GM23338 (cell line): ENCODE measurements around the gene SEC14L6. TPM values are rescaled to one million over a fixed set of nuclear protein-coding genes. Genes with fewer than 3 reads are reported as not detected.

ENCODE experiments used
- ATAC-seq: fragments of 200-7000 bp; cut with Tn5 transposase; 3 replicates; pipeline ENCODE4 v1.9.1; 2020
- DNase-seq: peaks from one replicate; pipeline ENCODE4 v3.0.0-alpha.2; 2015; ENCODE audit warnings: low spot score
- H2AFZ ChIP-seq: fragments of 200-600 bp; sonication (generic); 2 replicates; pipeline ENCODE4 v1.8.0; 2016; ENCODE audit warnings: antibody characterized with exemption, mild to moderate bottlenecking, moderate library complexity
- H3F3A ChIP-seq: fragments of 200-600 bp; sonication (generic); replicated peaks from 2 replicates; pipeline ENCODE4 v1.8.0; 2017; ENCODE audit warnings: antibody characterized with exemption, mixed run types, low read depth
- H3K27ac ChIP-seq: fragments of 200-600 bp; sonication (generic); 2 replicates; pipeline ENCODE4 v1.6.1; 2016; ENCODE audit warnings: low read depth
- H3K27me3 ChIP-seq: fragments of 200-600 bp; sonication (generic); 2 replicates; pipeline ENCODE4 v1.8.0; 2016; ENCODE audit warnings: mild to moderate bottlenecking, mixed run types, moderate library complexity; ENCODE audit not compliant: insufficient read depth
- H3K36me3 ChIP-seq: fragments of 200-600 bp; sonication (generic); 2 replicates; pipeline ENCODE4 v1.8.0; 2016; ENCODE audit warnings: mild to moderate bottlenecking; ENCODE audit not compliant: insufficient read depth
- H3K4me1 ChIP-seq: fragments of 200-600 bp; sonication (generic); 2 replicates; pipeline ENCODE4 v1.8.0; 2016; ENCODE audit warnings: mild to moderate bottlenecking, moderate library complexity; ENCODE audit not compliant: insufficient read depth
- H3K4me2 ChIP-seq: fragments of 200-600 bp; sonication (generic); 2 replicates; pipeline ENCODE4 v1.7.1; 2017; ENCODE audit warnings: mixed run types
- H3K4me3 ChIP-seq: fragments of 200-600 bp; sonication (generic); 2 replicates; pipeline ENCODE4 v1.6.1; 2016; ENCODE audit warnings: mixed run types
- H3K79me2 ChIP-seq: fragments of 200-600 bp; sonication (generic); replicated peaks from 2 replicates; pipeline ENCODE4 v1.8.0; 2017; ENCODE audit warnings: mild to moderate bottlenecking; ENCODE audit not compliant: insufficient read depth
- H3K9me2 ChIP-seq: fragments of 200-600 bp; sonication (generic); 2 replicates; pipeline ENCODE4 v1.8.0; 2017; ENCODE audit not compliant: insufficient read depth
- H4K20me1 ChIP-seq: fragments of 200-600 bp; sonication (generic); replicated peaks from 2 replicates; pipeline ENCODE4 v1.8.0; 2017; ENCODE audit warnings: mild to moderate bottlenecking; ENCODE audit not compliant: insufficient read depth
- H3K27ac Mint-ChIP-seq: 2 replicates; pipeline ENCODE4 v1.8.0; 2020; ENCODE audit warnings: inconsistent platforms, mild to moderate bottlenecking, moderate library complexity, mixed read lengths
- H3K27me3 Mint-ChIP-seq: 3 replicates; pipeline ENCODE4 v1.8.0; 2022; ENCODE audit warnings: low read depth, mild to moderate bottlenecking, moderate library complexity, mixed read lengths, inconsistent platforms; ENCODE audit not compliant: insufficient read depth, poor library complexity
- H3K36me3 Mint-ChIP-seq: 3 replicates; pipeline ENCODE4 v1.8.0; 2021; ENCODE audit warnings: low read depth, mild to moderate bottlenecking, inconsistent platforms, moderate library complexity, mixed read lengths
- H3K4me1 Mint-ChIP-seq: 3 replicates; pipeline ENCODE4 v1.8.0; 2020; ENCODE audit warnings: mild to moderate bottlenecking, inconsistent platforms, mixed read lengths
- H3K4me3 Mint-ChIP-seq: 3 replicates; pipeline ENCODE4 v1.8.0; 2021; ENCODE audit warnings: moderate library complexity, mild to moderate bottlenecking, inconsistent platforms, mixed read lengths
- H3K9me3 Mint-ChIP-seq: 3 replicates; pipeline ENCODE4 v1.8.0; 2020; ENCODE audit warnings: moderate library complexity, mild to moderate bottlenecking, inconsistent platforms, mixed read lengths
- CREB1 ChIP-seq: fragments of 250-450 bp; sonication (Bioruptor Pico); IDR thresholded peaks from 2 replicates; pipeline ENCODE4 v1.5.0; 2020; ENCODE audit warnings: low read depth, mild to moderate bottlenecking, moderate library complexity
- EZH2 ChIP-seq: fragments of 200-600 bp; sonication (generic); IDR thresholded peaks from one replicate; pipeline ENCODE4 v1.8.0; 2017; ENCODE audit warnings: antibody characterized with exemption, mild to moderate bottlenecking, low read depth; ENCODE audit not compliant: unreplicated experiment
- EZH2phosphoT487 ChIP-seq: fragments of 200-600 bp; sonication (generic); IDR thresholded peaks from one replicate; pipeline ENCODE4 v1.8.1; 2018; ENCODE audit warnings: antibody characterized with exemption; ENCODE audit not compliant: unreplicated experiment
- NANOG ChIP-seq: IDR thresholded peaks from 2 replicates; pipeline ENCODE4 v1.6.1; 2016; ENCODE audit warnings: antibody characterized with exemption, borderline replicate concordance
- POLR2AphosphoS5 ChIP-seq: IDR thresholded peaks from 2 replicates; pipeline ENCODE4 v1.6.1; 2016; ENCODE audit warnings: antibody characterized with exemption, low read depth
- STAT1 ChIP-seq: IDR thresholded peaks from one replicate; pipeline ENCODE4 v1.6.1; 2016; ENCODE audit warnings: antibody characterized with exemption; ENCODE audit not compliant: unreplicated experiment
- ZNF114 ChIP-seq: fragments of 250-450 bp; sonication (Bioruptor Pico); IDR thresholded peaks from 2 replicates; pipeline ENCODE4 v1.5.0; 2020; ENCODE audit warnings: mild to moderate bottlenecking, moderate library complexity
- ZNF331 ChIP-seq: fragments of 250-450 bp; sonication (Bioruptor Pico); IDR thresholded peaks from 2 replicates; pipeline ENCODE4 v1.5.0; 2020; ENCODE audit warnings: low read depth, mild to moderate bottlenecking, moderate library complexity
- polyA plus RNA-seq: library from polyadenylated mRNA; unstranded; fragments of >200 nt; fragmentation: Nextera tagmentation; extraction: Ambion mirVana; gene quantifications from 2 replicates; pipeline ENCODE4 v1.2.1, GENCODE V29; 2016
- total RNA-seq: library from RNA; depleted of rRNA; stranded (reverse); fragments of >200 nt; shearing (Covaris generic); gene quantifications from 2 replicates; pipeline ENCODE4 v1.2.3, GENCODE V29; 2014
- TF ChIP-seq, protein P1 (sequence below): IDR thresholded peaks from one replicate; pipeline ENCODE4 v1.6.1; 2018; ENCODE audit warnings: antibody characterized with exemption; ENCODE audit not compliant: unreplicated experiment
- TF ChIP-seq, protein P2 (sequence below): IDR thresholded peaks from 2 replicates; pipeline ENCODE4 v1.6.1; 2016; ENCODE audit warnings: antibody characterized with exemption
- TF ChIP-seq, protein P3 (sequence below), 2 experiments: fragments of 200-600 bp in 1 of 2; sonication (generic) in 1 of 2; conservative IDR thresholded peaks; 2 replicates each; pipeline versions ENCODE4 v1.5.1 to v1.6.1; 2016 to 2017; ENCODE audit warnings: antibody characterized with exemption in 2 of 2, low read depth in 2 of 2, mild to moderate bottlenecking in 2 of 2, moderate library complexity in 1 of 2

SEC14L6 gene
- total and polyA plus RNA-seq, 2 experiments from 2014 or later: 0.84 to 2.1 TPM

DNA sequence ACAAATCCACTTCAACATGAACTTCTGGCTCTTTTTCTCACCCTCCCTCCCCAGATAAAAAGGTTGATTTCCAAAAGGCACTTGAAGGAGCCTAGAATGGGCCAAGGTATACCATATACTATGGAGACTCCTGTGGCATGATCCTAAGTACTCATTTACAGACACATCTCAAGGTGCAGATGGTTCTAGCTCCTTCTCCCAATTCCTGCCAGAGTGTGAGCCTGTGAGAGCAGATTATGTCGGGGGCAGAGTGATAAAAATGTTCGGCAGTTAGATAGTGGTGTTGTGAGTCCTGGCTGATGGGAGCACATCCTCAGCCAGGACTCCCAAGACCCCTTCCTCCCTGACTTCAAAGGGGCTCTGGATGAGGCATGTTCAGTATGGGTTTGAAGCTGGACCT lies 66.6 kb downstream of the SEC14L6 start:
- DNase-seq (no peak), ATAC-seq (no peak)
- no peaks in the 10 kb centered on the region for H3K27me3 ChIP-seq
- H2AFZ ChIP-seq: no peak overlapping the region
- Mint-ChIP-seq H3K36me3 (no peaks in the 10 kb centered on the region), H3K9me3 (no peaks in the 10 kb centered on the region; the same call in 2 of the 3 replicates), H3K4me3 (no peak overlapping the region), H3K4me1 (peaks cover 8% of the 10 kb centered on the region; the same call in 2 of the 3 replicates), H3K27me3 (peaks cover 3% of the 10 kb centered on the region), H3K27ac (no peak overlapping the region)
- H3K4me3 ChIP-seq: no peak overlapping the region
- no peaks in the 10 kb centered on the region for H3K79me2 ChIP-seq
- H3K4me1 ChIP-seq: no peaks in the 10 kb centered on the region
- H4K20me1 ChIP-seq: no peaks in the 10 kb centered on the region
- H3F3A ChIP-seq: no peaks in the 10 kb centered on the region
- no peaks in the 10 kb centered on the region for H3K36me3 ChIP-seq
- no peak for TF ChIP-seq STAT1
- no peak for TF ChIP-seq EZH2phosphoT487
- no peak for TF ChIP-seq EZH2
- TF ChIP-seq NANOG: no peak
- no peak for TF ChIP-seq ZNF331 (CRISPR knock-in tag)
- no peak for TF ChIP-seq POLR2AphosphoS5
- TF ChIP-seq, protein P1, sequence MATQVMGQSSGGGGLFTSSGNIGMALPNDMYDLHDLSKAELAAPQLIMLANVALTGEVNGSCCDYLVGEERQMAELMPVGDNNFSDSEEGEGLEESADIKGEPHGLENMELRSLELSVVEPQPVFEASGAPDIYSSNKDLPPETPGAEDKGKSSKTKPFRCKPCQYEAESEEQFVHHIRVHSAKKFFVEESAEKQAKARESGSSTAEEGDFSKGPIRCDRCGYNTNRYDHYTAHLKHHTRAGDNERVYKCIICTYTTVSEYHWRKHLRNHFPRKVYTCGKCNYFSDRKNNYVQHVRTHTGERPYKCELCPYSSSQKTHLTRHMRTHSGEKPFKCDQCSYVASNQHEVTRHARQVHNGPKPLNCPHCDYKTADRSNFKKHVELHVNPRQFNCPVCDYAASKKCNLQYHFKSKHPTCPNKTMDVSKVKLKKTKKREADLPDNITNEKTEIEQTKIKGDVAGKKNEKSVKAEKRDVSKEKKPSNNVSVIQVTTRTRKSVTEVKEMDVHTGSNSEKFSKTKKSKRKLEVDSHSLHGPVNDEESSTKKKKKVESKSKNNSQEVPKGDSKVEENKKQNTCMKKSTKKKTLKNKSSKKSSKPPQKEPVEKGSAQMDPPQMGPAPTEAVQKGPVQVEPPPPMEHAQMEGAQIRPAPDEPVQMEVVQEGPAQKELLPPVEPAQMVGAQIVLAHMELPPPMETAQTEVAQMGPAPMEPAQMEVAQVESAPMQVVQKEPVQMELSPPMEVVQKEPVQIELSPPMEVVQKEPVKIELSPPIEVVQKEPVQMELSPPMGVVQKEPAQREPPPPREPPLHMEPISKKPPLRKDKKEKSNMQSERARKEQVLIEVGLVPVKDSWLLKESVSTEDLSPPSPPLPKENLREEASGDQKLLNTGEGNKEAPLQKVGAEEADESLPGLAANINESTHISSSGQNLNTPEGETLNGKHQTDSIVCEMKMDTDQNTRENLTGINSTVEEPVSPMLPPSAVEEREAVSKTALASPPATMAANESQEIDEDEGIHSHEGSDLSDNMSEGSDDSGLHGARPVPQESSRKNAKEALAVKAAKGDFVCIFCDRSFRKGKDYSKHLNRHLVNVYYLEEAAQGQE: no peak
- no peak for TF ChIP-seq CREB1 (CRISPR knock-in tag)
- TF ChIP-seq ZNF114: no peak
- no peak overlapping the region for H3K4me2 ChIP-seq
- H3K27ac ChIP-seq: no peak overlapping the region
- H3K9me2 ChIP-seq: no peaks in the 10 kb centered on the region

DNA sequence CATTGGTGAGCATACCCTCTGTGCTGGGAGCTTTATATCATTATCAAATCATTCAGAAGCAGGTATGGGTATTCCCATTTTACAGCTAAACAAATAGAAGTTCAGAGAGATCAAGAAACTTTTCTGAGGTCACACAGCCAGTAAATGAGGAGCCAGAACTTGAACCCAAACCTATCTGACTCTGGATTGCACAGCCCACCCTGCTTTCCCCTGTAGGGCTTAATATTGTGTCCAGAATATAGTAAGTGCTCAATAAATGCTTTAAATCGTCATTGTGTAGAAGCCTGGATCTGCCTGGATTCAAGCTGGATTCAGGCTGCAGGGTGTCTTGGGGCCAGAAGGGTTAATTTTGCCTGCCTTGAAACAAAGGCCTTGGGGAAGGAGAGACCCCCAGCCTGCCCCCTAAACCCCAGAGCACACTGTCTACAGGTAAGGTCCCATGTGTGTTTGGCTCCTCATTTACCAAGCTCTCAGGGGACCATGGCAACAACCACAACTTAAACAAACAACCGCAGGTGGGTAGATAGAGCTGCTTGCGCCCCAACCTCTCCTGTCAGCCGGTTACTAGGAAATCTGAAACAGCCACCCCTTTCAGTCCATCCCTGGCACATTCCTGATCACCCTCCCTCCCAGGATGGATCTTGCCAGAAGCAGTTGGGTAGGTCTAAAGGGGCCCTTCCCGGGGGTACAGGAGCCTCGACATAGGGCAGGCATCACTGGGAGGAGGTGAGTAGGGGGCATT lies 71.7 kb downstream of the SEC14L6 start:
- H3K4me1 Mint-ChIP-seq: peaks cover 8% of the 10 kb centered on the region; the same call in 2 of the 3 replicates
- H3K4me3 ChIP-seq: no peak overlapping the region
- no peaks in the 10 kb centered on the region for H3K9me2 ChIP-seq
- H2AFZ ChIP-seq: no peak overlapping the region
- no peak overlapping the region for H3K27ac ChIP-seq
- no peaks in the 10 kb centered on the region for H3K4me1 ChIP-seq
- no peaks in the 10 kb centered on the region for H3K36me3 Mint-ChIP-seq
- ATAC-seq (peak; percentile 51), DNase-seq (peak; percentile 74)
- no peaks in the 10 kb centered on the region for H3K27me3 ChIP-seq
- H3K79me2 ChIP-seq: no peaks in the 10 kb centered on the region
- H3F3A ChIP-seq: no peaks in the 10 kb centered on the region
- H3K36me3 ChIP-seq: no peaks in the 10 kb centered on the region
- H3K4me3 Mint-ChIP-seq: no peak overlapping the region
- H3K9me3 Mint-ChIP-seq: no peaks in the 10 kb centered on the region; the same call in 2 of the 3 replicates
- H3K27me3 Mint-ChIP-seq: peaks cover 2% of the 10 kb centered on the region
- H3K27ac Mint-ChIP-seq: no peak overlapping the region
- no peaks in the 10 kb centered on the region for H4K20me1 ChIP-seq
- no peak overlapping the region for H3K4me2 ChIP-seq
- TF ChIP-seq ZNF114 (no peak), POLR2AphosphoS5 (no peak), NANOG (no peak), EZH2 (no peak), STAT1 (no peak), EZH2phosphoT487 (no peak)
- TF ChIP-seq, protein P2, sequence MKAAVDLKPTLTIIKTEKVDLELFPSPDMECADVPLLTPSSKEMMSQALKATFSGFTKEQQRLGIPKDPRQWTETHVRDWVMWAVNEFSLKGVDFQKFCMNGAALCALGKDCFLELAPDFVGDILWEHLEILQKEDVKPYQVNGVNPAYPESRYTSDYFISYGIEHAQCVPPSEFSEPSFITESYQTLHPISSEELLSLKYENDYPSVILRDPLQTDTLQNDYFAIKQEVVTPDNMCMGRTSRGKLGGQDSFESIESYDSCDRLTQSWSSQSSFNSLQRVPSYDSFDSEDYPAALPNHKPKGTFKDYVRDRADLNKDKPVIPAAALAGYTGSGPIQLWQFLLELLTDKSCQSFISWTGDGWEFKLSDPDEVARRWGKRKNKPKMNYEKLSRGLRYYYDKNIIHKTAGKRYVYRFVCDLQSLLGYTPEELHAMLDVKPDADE: no peak
- TF ChIP-seq, protein P3, sequence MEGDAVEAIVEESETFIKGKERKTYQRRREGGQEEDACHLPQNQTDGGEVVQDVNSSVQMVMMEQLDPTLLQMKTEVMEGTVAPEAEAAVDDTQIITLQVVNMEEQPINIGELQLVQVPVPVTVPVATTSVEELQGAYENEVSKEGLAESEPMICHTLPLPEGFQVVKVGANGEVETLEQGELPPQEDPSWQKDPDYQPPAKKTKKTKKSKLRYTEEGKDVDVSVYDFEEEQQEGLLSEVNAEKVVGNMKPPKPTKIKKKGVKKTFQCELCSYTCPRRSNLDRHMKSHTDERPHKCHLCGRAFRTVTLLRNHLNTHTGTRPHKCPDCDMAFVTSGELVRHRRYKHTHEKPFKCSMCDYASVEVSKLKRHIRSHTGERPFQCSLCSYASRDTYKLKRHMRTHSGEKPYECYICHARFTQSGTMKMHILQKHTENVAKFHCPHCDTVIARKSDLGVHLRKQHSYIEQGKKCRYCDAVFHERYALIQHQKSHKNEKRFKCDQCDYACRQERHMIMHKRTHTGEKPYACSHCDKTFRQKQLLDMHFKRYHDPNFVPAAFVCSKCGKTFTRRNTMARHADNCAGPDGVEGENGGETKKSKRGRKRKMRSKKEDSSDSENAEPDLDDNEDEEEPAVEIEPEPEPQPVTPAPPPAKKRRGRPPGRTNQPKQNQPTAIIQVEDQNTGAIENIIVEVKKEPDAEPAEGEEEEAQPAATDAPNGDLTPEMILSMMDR (conservative IDR thresholded peaks at IDR 0.05; ENCODE audit: low read depth in 2 of 2): no peak
- TF ChIP-seq, protein P1: no peak
